ENCODE data around the gene CD59. TPM values are rescaled to one million over a fixed set of nuclear protein-coding genes. Genes with fewer than 3 reads are reported as not detected.
A peak's percentile ranks its signal among the peaks of the same experiment; 100 is the strongest.

The CD59 gene
- total and polyA plus RNA-seq, 9 of the 15 experiments (the other 6 are each of a cell fraction or from before 2014, with no cell fraction given) = 38.1 to 338 (median 173) TPM

GRCh38 chr11:33700502-33701271, 35.5 kb downstream of the CD59 start, which contains the start of gene C11orf91 (continued):
- no peak for TF ChIP-seq TBP (optimal IDR thresholded peaks at IDR 0.05; ENCODE audit: low read depth, low read length)
- TF ChIP-seq RBM22 (IDR thresholded peaks at IDR 0.05; ENCODE audit: low read depth, low read length, poor library complexity, severe bottlenecking) = no peak
- no peak for TF ChIP-seq EWSR1 (IDR thresholded peaks at IDR 0.05; ENCODE audit: borderline replicate concordance, low read depth, partially characterized antibody)
- no peak for TF ChIP-seq MCM7 (IDR thresholded peaks at IDR 0.05)
- peak; percentile 57 for TF ChIP-seq RBBP5 (IDR thresholded peaks at IDR 0.05; ENCODE audit: borderline replicate concordance, insufficient read depth, low read length, poor library complexity, severe bottlenecking)
- TF ChIP-seq MAFF (IDR thresholded peaks at IDR 0.05; ENCODE audit: low read length) = no peak
- 0 out of 2 replicates have a peak, but pooled peaks have one; percentile 7 for TF ChIP-seq ZNF830 (CRISPR knock-in tag; IDR thresholded peaks at IDR 0.05)
- TF ChIP-seq RB1 (IDR thresholded peaks at IDR 0.05; ENCODE audit: low read depth) = peak; percentile 47; the same call in 1 of the 2 replicates
- no peak for TF ChIP-seq GMEB1 (CRISPR knock-in tag; IDR thresholded peaks at IDR 0.05)
- TF ChIP-seq CREM (IDR thresholded peaks at IDR 0.05; ENCODE audit: low read depth) = peak; percentile 47
- TF ChIP-seq HMBOX1 (IDR thresholded peaks at IDR 0.05) = no peak
- no peak for TF ChIP-seq BCLAF1 (IDR thresholded peaks at IDR 0.05; ENCODE audit: borderline replicate concordance in 1 of 2, control insufficient read depth in 1 of 2, low read depth in 2 of 2, low read length in 1 of 2)
- TF ChIP-seq FOSL1 (tag; conservative IDR thresholded peaks at IDR 0.05) = no peak
- TF ChIP-seq SMAD3 (CRISPR knock-in tag; conservative IDR thresholded peaks at IDR 0.05) = no peak
- no peak for TF ChIP-seq ATF3 (IDR thresholded peaks at IDR 0.05)
- TF ChIP-seq ATF3 (CRISPR knock-in tag; conservative IDR thresholded peaks at IDR 0.05) = no peak

Data from K562 (cell line).